Gastrocnemius medialis (tissue), 4 donors: ENCODE measurements around the gene DDAH1.

Source experiments
- POLR2A ChIP-seq, 2 donors: fragments of 450-650 bp; IDR thresholded peaks; one replicate each; pipeline ENCODE4 v1.6.1; 2017; ENCODE audit warnings: antibody characterized with exemption in 2 of 2, mild to moderate bottlenecking in 2 of 2, moderate library complexity in 2 of 2
- TF ChIP-seq, protein P1 (sequence below), 5 experiments: fragments of 450-650 bp in 3 of 5; fragments of 200-600 bp in 2 of 5; sonication (generic) in 2 of 5; IDR thresholded peaks in 4 of 5; conservative IDR thresholded peaks in 1 of 5; 1 replicate in 4 of 5; 2 replicates in 1 of 5; pipeline ENCODE4 v1.5.1; 2016 to 2019; ENCODE audit warnings: antibody characterized with exemption in 5 of 5, mild to moderate bottlenecking in 3 of 5, moderate library complexity in 3 of 5

DNA sequence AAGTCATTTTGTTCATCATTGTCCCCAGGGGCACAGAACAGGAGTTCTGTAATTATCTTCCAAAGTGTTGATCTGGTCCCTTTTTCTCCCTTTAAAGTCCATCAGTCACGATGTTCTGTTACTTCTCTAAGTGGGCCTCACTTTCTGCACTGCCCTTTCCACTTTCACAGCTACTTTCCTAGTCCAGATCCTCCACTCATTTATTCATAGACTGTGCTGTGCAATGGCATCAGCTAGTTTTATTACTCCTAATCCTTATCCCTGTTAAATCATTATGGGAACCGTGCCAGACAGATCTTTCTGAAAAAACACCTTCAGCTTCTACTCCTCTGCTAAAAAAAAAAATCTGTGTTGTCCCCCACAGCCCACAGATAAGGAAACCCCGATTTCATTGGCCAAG, 124.5 kb downstream of the DDAH1 start:
- TF ChIP-seq, protein P1, sequence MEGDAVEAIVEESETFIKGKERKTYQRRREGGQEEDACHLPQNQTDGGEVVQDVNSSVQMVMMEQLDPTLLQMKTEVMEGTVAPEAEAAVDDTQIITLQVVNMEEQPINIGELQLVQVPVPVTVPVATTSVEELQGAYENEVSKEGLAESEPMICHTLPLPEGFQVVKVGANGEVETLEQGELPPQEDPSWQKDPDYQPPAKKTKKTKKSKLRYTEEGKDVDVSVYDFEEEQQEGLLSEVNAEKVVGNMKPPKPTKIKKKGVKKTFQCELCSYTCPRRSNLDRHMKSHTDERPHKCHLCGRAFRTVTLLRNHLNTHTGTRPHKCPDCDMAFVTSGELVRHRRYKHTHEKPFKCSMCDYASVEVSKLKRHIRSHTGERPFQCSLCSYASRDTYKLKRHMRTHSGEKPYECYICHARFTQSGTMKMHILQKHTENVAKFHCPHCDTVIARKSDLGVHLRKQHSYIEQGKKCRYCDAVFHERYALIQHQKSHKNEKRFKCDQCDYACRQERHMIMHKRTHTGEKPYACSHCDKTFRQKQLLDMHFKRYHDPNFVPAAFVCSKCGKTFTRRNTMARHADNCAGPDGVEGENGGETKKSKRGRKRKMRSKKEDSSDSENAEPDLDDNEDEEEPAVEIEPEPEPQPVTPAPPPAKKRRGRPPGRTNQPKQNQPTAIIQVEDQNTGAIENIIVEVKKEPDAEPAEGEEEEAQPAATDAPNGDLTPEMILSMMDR (IDR thresholded peaks at IDR 0.05 in 4 of 5, conservative IDR thresholded peaks at IDR 0.05 in 1 of 5), result no peak
- no peak for TF ChIP-seq POLR2A (IDR thresholded peaks at IDR 0.05)
